ENCODE results near the gene SCAMP2.
"Not testable (repeated sequence)": the region's sequence is repeated elsewhere in the genome, so short reads cannot be mapped to it uniquely, and the experiment has no call there.

SCAMP2 gene

DNA sequence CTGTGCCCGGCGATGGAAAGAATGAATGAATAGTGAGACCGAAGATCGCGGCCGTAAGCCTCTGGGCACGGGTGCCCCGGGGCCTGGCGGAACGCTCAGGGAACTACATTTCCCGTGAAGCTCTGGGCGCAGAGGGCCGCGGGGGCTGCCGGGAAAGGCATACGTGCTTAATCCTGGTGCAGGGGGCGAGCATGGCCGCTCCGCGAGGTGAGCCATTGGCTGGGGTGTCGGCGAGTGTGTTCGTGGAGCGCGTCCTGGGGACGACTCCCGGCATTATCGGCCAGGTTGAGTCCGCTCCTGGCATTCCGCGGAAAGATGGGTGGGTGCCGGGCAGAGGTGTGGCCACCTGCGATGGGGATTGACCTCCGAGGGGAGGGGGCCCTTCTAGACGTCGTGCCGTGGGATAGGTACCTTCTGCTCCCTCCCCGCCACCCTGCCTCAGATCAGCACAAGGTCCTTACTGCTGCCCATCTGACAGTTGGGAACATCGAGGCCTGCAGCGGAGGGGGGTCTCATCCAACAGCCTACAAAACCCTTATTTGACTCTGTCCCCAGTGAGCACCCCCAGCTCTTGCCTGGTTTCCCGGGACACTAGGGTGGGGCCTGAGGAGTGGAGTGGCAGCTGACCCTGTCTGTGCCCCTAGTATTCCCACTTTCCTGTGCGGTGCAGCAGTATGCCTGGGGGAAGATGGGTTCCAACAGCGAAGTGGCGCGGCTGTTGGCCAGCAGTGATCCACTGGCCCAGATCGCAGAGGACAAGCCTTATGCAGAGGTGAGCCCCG lies 16.9 kb upstream of the SCAMP2 start, which contains the start of gene MPI:
Gene MPI, plus strand, starts transcription at position 160 of the 782 bp plus-strand sequence. Its CDS starts 32 bp downstream, at position 192.
- DNase-seq (ENCODE audit: low read depth), result peak; percentile 88

DNA sequence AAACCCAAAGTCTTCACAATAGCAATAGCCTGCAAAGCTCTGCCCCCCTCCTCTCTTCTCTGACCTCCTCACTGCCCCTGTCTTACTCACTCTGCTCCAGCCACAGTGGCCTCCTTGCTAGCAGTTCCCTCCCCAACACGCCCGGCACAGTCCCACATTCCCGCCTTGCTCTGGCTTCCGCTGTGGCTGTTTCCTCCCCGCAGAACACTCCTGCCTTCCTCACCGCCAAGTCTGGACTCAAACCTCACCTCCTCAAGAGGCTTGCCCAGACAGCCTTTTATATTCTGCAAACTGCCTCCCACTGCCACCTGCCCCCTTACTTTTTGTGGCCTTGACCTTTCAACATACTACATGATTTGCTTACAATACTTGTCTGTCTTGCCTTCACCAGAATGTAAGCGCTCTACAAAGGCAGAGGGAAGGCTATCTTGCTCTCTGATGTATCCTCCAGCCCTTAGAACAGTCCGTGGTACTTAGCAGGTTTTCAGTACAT lies 16.3 kb upstream of the SCAMP2 start:
- peak; percentile 54 for DNase-seq (ENCODE audit: low read depth)

DNA sequence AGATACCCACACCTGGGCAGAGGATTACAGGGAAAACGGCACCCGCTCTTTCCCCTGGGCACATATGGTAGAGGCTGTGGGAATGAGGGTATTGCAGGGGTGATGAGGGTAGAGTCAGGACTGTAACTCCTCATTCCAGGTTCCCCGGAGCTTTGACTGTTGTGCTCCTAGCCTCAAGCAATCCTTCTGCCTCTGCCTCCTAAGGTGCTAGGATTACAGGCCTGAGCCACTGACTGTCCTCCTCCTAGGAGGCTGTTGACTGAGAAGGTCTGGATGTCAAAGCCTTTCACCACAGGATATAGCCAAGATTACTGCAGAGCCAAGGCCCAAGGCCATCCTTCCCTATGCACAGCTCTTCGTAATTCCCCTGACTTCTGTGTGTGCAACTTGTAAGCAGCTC lies 15.6 kb upstream of the SCAMP2 start:
- DNase-seq (ENCODE audit: low read depth), result no peak

DNA sequence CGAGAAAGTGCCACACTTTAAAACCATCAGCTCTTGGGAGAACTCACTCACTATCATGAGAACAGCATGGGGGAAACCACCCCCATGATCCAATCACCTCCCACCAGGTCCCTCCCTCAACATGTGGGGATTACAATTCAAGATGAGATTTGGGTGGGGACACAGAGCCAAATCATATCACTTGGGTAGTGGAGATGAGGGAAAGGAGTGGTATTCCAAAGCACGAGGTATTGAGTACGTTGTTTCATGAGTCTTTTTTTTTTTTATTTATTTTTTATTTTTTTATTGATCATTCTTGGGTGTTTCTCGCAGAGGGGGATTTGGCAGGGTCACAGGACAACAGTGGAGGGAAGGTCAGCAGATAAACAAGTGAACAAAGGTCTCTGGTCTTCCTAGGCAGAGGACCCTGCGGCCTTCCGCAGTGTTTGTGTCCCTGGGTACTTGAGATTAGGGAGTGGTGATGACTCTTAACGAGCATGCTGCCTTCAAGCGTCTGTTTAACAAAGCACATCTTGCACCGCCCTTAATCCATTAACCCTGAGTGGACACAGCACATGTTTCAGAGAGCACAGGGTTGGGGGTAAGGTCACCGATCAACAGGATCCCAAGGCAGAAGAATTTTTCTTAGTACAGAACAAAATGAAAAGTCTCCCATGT lies 14.5 kb upstream of the SCAMP2 start:
- not testable (repeated sequence) for DNase-seq (ENCODE audit: low read depth)

DNA sequence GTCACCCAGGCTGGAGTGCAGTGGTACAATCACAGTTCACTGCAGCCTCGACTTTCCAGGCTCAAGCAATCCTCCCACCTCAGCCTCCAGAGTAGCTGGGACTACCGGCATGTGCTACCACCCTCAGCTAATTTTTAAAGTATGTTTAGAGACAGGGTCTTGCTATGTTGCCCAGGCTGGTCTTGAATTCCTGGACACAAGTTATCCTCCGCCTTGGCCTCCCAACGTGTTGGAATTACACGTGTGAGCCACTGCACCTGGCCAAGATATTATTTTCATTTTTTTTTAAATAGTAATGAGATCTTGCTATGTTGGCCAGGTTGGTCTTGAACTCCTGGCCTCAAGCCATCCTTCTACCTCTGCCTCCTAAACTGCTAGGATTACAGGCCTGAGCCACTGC lies 12.3 kb upstream of the SCAMP2 start:
- DNase-seq (ENCODE audit: low read depth), result no peak

DNA sequence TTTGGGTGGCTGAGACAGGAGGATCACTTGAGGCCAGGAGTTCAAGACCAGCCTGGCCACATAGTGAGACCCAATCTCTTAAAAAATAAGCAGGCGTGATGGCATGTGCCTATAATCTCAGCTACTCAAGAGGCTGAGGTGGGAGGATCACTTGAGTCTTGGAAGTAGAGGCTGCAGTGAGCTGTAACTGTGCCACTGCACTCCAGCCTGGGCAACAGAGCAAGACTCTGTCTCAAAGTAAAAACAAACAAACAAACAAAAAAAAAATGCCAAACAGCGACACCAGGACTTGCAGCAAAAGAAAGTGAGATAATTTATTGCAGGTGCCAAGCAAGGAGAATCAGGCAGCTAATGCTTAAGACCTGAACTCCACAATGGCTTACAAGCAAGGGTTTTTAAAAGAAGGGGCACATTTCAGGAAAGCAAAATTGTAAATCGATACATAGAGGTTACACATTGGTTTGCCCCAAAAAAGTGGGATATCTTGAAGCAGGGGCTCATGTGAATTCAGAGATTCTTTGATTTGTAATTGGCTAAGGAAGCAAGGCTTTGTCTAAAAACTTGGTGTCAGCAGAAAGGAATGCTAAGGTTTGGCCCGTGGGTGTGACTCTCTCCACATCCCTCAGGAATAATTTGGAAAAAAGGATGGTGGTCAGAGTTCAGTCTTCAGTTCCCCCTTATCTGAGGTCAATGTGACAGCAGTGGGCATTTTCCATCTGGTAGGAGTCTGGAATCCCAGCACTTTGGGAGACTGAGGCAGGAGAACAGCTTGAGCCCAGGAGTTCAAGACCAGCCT lies 11.5 kb upstream of the SCAMP2 start:
- DNase-seq (ENCODE audit: low read depth), result peak; percentile 34

DNA sequence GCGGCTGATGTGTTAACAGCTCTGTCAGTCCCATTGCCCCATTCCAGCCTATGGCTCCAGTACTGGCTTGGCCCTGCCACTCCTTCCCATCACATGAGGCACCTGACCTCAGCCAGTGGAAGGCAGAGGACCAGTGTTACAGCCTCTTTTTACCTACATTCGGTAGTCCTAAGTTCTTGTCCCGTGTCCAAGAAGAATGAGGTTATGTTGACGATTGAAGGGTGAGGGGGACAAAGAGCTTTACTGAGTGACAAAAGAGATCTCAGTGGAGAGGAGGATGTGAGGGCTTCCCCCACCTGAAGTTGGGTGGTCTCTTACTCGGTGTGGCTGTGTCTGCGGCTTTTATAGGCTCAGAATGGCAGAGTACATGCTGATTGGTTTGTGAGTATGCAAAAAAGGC lies 9.4 kb upstream of the SCAMP2 start:
- no peak for DNase-seq (ENCODE audit: low read depth)

DNA sequence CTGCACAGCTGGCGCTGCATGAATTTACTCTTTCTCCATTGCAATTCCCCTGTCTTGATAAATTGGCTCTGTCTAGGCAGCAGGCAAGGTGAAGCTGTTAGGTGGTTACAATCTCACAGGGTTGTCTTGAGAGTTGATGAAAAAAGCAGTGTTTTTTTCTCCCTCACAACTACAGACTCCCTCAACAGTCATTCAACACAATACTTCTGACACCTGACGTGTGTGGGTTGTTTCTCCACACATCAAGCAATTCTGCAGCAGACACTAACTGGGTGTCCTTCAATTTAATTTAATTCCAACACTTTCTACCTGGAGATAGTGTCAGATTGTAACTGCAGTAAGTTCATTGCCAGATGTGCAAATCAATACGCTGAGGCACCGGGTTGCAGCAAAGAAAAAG lies 5.1 kb upstream of the SCAMP2 start:
- no peak for DNase-seq (ENCODE audit: low read depth)

DNA sequence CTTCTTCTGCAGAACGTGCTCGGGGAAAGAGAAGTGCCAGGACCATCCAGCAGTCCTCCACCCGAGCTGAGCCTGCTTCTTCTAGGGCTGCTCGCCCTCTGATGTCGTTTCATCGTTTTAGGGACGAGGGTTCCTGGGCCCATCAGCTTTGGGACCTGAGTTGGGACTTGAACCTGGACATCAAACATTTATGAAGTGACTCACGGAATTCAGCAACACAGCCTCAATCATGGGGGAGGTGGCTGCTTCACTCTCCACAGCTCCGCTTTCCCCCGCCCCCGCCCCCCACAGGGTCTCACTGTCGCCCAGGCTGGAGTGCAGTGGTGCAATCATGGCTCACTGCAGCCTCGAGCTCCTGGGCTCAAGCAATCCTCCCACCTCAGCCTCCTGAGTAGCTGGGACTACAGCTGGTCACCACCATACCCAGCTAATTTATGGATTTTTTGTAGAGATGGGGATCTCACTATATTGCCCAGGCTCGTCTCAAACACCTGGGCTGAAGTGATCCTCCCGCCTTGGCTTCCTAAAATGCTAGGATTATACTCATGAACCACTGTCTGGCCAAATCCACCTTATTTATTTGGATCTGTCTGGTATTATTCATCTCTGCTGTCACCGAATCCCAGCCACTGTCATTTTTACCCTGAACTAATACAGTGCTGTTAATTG lies 725 bp upstream of the SCAMP2 start:
- peak; percentile 29 for DNase-seq (ENCODE audit: low read depth)

DNA sequence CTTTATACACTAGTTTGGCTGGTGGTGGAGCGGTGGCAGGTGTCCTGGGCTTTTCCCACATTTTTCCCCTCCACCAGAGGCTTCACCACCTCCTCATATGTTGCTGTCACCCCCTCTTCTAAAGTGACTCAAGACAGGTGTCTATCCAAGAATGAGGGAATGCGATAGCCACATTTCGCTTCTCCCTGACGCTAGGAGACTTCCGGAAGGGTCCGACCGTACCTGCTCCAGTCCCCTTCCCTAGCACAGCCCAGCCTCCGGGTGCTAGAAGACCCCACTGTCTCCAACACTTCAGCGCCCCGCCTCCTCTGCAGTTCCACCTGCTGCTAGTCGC lies 496 bp downstream of the SCAMP2 start:
- DNase-seq (ENCODE audit: low read depth), result no peak

DNA sequence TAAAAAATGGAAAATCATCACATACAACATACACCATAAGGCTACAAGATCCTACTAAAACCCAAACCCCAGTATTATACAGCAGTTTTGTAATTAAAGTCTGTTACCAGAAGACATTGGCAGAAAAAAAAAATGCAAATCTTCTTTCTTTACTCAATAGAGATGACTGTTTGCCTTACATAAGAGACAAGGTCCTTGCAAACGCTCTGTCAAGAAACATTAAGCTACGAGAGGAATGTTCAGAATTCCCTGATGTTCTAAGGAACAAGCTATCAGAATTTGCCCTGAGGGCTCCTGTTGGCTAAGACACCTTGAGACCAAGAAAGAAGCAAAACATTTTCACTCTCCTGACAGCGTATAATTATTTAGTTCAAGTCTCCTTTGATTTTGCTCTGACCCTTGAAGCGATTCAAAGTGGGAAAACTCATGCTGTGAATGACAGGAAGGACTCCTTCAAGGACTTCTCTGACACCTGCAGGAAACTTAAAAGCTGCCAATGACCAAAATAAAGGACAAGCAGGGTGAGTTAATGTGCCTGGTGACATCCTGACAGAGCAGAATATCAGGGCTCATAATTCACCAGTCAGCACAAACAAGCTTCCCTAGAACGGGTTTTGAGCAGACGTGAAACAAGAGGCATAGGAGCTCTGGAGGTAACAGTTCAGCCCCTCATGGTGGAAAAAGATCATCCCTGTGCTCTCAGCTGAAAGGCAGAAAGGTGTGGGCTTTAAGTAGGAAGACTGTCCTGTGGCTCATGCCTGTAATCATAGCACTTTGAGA lies 2.5 kb downstream of the SCAMP2 start:
- peak; percentile 36 for DNase-seq (ENCODE audit: low read depth)

DNA sequence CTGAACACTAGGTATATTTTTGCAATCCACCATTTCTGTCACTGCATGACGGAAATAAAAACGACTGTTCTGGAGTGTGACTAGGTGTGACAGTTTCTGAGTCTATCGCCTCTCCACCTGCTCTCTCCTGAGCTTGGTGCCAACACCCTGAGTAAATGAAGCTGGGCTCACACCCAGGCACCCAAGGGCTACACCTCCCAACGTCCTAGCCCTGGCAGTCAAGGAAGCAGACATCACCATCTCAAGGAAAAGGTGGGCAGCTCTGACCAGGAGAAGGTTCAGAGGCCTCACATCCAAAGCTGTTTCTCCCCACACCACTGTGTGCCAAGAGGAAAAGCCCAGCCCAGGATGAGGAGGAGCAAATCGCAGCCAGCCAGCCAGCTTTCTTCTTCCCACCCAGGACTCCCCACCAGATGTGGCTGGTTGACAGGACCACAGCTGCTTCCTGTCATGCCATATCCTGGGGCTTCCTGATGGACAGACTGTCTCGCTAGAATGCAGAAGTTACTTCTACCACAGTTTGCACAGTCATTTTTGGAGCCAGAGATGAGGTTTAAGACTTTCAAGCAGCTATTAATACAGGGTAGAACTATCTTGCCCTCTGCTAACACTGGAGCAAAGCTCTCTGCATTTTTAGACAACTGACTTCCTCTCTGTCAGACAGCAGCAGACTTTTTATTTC lies 3.3 kb downstream of the SCAMP2 start:
- DNase-seq (ENCODE audit: low read depth), result no peak

DNA sequence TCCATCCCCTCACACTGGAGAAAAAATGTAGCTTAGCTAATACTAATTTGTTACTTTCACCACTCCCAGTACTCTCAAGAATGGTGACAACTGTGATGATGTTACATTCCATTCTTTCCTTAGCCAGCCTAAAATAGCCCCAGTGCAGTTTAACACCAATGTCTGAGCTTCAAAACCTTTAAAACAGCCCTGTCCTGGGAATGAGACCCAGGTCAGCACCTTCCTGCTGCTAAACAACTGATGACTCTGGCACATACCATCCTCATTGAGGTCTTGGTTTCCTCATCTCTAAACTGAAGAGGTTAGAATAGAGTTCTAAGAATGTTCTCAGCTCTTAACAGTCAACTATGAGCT lies 3.8 kb downstream of the SCAMP2 start:
- no peak for DNase-seq (ENCODE audit: low read depth)

DNA sequence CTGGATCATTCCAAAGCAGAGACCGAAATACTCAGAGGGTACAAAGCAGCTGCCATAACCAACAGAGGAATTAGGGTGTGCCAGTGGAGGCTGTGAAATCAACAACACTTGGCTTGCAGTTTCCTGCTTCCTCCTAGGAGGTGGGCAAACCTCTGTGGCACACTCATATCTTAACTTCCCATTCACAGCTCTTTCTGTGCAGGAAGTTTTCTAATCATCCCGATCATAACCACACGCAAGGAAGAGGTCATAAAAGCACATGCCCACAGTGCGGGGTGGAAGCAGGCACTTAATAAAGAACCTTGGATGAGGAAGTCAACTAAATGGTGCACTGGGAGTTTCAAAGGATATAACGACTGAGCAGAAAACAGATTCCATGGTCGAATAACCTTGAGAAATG lies 5.1 kb downstream of the SCAMP2 start:
- no peak for DNase-seq (ENCODE audit: low read depth)

DNA sequence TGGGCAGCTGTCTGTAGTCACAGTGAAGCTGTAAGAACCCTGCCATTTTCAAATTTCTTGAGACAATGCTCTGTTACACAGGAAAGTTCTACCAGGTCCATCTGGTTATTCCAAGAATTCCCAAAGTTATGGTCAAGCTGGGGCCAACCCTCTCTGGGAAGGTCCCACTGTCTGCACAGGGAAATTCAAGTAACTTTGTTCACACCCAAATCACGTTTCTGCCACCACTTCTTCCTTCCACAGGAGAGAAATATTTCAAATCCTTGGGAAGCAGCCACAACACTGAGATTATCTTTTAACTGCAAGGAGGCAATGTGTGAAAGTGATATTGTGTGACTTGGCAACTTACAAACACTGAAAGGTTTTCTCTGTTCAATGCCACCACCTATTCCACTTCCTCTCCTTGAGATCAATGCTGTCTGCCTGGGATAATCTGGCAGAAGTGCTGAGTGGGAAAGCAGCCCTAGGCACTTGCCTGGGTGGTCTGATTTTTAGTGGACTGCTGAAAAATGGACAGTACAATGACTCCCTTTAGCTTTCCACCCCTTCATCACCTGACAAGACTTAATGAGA lies 5.6 kb downstream of the SCAMP2 start:
- DNase-seq (ENCODE audit: low read depth), result no peak

DNA sequence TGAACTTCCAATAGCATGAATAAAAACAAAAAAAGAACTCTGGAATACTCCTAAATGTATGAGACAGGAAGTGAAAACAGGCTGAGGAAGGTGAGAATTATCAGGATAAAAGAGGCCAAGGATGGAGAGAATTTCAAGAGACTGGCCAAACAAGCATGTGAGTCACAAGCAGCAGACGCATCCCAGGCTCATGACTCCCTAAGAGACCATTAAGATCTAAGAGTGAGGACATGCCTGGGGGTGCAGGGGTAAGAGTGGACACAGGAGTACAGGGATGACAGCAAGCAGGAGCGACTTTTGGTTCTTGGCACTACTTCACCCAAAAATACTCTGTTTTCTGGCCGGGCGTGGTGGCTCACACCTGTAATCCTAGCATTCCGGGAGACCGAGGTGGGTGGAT lies 7.1 kb downstream of the SCAMP2 start:
- peak; percentile 79 for DNase-seq (ENCODE audit: low read depth)

DNA sequence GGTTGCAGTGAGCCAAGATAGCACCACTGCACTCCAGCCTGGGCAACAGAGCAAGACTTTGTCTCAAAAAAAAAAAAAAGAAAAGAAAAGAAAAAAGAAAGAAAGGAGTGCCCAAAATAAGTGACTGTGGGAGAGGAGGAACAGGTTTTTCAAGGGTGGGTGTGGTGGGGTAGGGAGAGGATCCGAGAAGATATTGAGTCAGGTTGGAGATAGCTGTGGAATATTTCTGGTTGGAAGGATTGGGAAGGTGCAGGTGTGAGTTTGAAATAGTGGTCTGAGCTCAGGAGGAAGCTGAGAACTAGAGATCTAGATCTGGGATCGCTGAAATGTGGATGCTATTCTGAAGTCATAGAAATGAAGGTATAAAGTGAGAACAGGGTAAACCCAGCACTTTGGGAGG lies 7.8 kb downstream of the SCAMP2 start:
- no peak for DNase-seq (ENCODE audit: low read depth)

DNA sequence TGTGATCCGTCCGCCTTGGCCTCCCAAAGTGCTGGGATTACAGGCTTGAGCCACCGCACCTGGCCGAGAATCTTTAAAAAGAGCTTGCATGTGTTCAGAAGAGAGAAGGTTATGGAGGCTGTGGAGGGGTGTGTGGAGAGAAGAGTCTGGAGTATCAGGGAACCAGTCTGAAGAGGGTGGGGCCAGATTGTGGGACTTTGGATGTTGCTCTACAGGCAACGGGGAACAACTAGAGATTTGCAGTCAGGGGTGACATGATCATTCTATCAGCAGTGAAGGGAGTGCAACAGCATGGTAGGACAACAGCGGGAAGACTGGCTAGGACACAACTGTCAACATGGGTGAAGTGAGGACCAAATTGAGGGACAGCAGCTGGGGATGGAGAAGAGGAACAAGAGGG lies 8.9 kb downstream of the SCAMP2 start:
- no peak for DNase-seq (ENCODE audit: low read depth)

DNA sequence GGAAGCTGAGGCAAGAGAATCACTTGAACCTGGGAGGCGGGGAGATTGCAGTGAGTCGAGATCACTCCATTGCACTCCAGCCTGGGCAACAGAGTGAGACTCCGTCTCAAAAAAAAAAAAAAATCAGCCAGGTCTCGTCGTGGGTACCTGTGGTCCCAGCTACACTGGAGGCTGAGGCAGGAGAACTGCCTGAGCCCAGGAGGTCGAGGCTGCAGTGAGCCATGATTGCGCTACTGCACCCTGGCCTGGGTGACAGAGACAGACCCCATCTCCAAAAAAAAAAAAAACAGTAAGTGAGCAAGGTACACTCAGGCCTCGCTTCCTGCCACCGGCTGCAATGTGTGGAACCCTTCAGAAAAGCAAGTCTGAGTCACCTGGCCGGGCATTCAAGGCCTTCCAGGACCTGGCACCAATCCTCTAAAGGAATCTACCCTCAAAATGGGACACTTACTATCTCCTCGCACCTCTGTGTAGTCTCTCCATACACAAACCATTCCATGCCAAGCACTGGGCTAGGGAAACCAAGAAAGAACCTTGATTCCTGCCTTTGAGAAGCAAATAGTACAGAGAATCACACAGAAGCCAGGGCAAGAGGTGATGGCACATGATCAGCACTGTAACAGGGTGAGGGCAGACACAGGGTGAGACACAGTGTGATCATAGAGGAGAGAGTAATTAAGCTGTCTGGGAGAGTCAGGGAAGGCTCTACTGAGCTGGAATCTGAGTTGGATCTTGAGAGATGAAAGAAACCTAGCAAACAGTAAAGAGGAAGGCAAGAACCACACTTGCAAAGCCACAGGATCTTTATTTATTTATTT lies 9.7 kb downstream of the SCAMP2 start:
- peak; percentile 66 for DNase-seq (ENCODE audit: low read depth)

DNA sequence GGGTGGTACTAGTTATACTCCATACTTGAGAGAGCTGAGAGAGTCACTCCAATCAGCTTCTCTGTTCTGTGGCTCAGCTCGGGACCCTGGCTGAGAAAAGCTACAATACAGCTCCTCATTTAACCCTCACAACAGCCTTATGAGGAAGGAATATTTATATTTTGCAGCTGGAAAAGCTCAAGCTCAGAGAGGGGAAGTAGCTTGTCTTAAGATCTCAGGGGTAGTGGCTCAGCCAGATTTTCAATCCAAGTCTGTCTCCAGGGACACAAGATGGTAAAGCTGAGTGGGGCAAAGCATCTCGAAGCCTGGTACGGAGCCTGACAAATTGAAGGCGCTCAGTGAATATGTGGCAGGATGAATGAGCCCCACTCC lies 14.8 kb downstream of the SCAMP2 start:
- DNase-seq (ENCODE audit: low read depth), result no peak

Measured in ELR (cell line).